ENCODE data around the gene NPPB. TPM values are rescaled to one million over a fixed set of nuclear protein-coding genes. Genes with fewer than 3 reads are reported as not detected.

The NPPB gene
- total and polyA plus RNA-seq, 9 of the 15 experiments (the other 6 are each of a cell fraction or from before 2014, with no cell fraction given), result not detected

- TF ChIP-seq, protein P1, sequence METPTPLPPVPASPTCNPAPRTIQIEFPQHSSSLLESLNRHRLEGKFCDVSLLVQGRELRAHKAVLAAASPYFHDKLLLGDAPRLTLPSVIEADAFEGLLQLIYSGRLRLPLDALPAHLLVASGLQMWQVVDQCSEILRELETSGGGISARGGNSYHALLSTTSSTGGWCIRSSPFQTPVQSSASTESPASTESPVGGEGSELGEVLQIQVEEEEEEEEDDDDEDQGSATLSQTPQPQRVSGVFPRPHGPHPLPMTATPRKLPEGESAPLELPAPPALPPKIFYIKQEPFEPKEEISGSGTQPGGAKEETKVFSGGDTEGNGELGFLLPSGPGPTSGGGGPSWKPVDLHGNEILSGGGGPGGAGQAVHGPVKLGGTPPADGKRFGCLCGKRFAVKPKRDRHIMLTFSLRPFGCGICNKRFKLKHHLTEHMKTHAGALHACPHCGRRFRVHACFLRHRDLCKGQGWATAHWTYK (CRISPR knock-in tag; IDR thresholded peaks at IDR 0.05), result no peak
- TF ChIP-seq, protein P2, sequence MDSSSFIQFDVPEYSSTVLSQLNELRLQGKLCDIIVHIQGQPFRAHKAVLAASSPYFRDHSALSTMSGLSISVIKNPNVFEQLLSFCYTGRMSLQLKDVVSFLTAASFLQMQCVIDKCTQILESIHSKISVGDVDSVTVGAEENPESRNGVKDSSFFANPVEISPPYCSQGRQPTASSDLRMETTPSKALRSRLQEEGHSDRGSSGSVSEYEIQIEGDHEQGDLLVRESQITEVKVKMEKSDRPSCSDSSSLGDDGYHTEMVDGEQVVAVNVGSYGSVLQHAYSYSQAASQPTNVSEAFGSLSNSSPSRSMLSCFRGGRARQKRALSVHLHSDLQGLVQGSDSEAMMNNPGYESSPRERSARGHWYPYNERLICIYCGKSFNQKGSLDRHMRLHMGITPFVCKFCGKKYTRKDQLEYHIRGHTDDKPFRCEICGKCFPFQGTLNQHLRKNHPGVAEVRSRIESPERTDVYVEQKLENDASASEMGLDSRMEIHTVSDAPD (CRISPR knock-in tag; IDR thresholded peaks at IDR 0.05), result no peak
- TF ChIP-seq ZC3H4 (CRISPR knock-in tag; IDR thresholded peaks at IDR 0.05; ENCODE audit: borderline replicate concordance), result no peak
- no peak for TF ChIP-seq GTF2E2 (tag; IDR thresholded peaks at IDR 0.05)
- TF ChIP-seq ZNF253 (CRISPR knock-in tag; conservative IDR thresholded peaks at IDR 0.05), result no peak
- no peak for TF ChIP-seq MEF2A (IDR thresholded peaks at IDR 0.05; ENCODE audit: control insufficient read depth, low read depth, low read length)
- TF ChIP-seq ZFP36 (IDR thresholded peaks at IDR 0.05; ENCODE audit: low read depth, low read length, partially characterized antibody), result peak; percentile 66
- no peak for TF ChIP-seq NCOR1 (IDR thresholded peaks at IDR 0.05)
- TF ChIP-seq ZNF436 (CRISPR knock-in tag; IDR thresholded peaks at IDR 0.05), result no peak
- TF ChIP-seq ETS2 (tag; IDR thresholded peaks at IDR 0.05; ENCODE audit: borderline replicate concordance, poor library complexity, severe bottlenecking), result no peak
- no peak for TF ChIP-seq HDAC6 (IDR thresholded peaks at IDR 0.05; ENCODE audit: low read depth, low read length)
- peak; percentile 7; the same call in 1 of the 2 replicates for TF ChIP-seq MYC (IDR thresholded peaks at IDR 0.05; ENCODE audit: low read depth, low read length)
- no peak for TF ChIP-seq MYC (CRISPR knock-in tag; IDR thresholded peaks at IDR 0.05; ENCODE audit: borderline replicate concordance, low read depth)
- no peak for TF ChIP-seq TRIM28 (IDR thresholded peaks at IDR 0.05)
- no peak for TF ChIP-seq ZNF239 (CRISPR knock-in tag; IDR thresholded peaks at IDR 0.05)
- no peak for TF ChIP-seq SRSF3 (IDR thresholded peaks at IDR 0.05; ENCODE audit: insufficient read depth, low read length)
- no peak for TF ChIP-seq HDGF (IDR thresholded peaks at IDR 0.05)
- no peak for TF ChIP-seq KLF13 (tag; IDR thresholded peaks at IDR 0.05; ENCODE audit: borderline replicate concordance, low read depth)
- TF ChIP-seq E2F8 (IDR thresholded peaks at IDR 0.05; ENCODE audit: low read depth, partially characterized antibody), result no peak
- peak; percentile 20; the same call in 1 of the 2 replicates for TF ChIP-seq ETV5 (CRISPR knock-in tag; IDR thresholded peaks at IDR 0.05; ENCODE audit: low read depth)
- peak; percentile 93 for TF ChIP-seq ATF7 (IDR thresholded peaks at IDR 0.05)
- TF ChIP-seq, protein P3, sequence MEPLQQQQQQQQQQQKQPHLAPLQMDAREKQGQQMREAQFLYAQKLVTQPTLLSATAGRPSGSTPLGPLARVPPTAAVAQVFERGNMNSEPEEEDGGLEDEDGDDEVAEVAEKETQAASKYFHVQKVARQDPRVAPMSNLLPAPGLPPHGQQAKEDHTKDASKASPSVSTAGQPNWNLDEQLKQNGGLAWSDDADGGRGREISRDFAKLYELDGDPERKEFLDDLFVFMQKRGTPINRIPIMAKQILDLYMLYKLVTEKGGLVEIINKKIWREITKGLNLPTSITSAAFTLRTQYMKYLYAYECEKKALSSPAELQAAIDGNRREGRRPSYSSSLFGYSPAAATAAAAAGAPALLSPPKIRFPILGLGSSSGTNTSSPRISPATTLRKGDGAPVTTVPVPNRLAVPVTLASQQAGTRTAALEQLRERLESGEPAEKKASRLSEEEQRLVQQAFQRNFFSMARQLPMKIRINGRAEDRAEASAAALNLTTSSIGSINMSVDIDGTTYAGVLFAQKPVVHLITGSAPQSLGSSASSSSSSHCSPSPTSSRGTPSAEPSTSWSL (CRISPR knock-in tag; IDR thresholded peaks at IDR 0.05; ENCODE audit: borderline replicate concordance), result no peak
These were observed 48.7 kb upstream of the NPPB start (continued) for GRCh38 chr1:11907275-11908094.

Data from K562 (cell line).